H9 (cell line): ENCODE measurements around the gene POLG2. TPM values are rescaled to one million over a fixed set of nuclear protein-coding genes. Genes with fewer than 3 reads are reported as not detected.

ENCODE experiments used
- DNase-seq: peaks from one replicate; pipeline ENCODE4 v3.0.0-alpha.2; 2017
- H2AFZ ChIP-seq: one replicate; pipeline ENCODE4 v1.6.1; 2013; ENCODE audit warnings: mild to moderate bottlenecking, low read length, control low read depth, moderate library complexity
- H2AK5ac ChIP-seq: 2 replicates; pipeline ENCODE4 v1.6.1; 2013; ENCODE audit warnings: low read length, control low read depth, mixed read lengths; ENCODE audit not compliant: insufficient read length
- H2BK120ac ChIP-seq: one replicate; pipeline ENCODE4 v1.6.1; 2013; ENCODE audit warnings: low read depth, mild to moderate bottlenecking, low read length, control low read depth, inconsistent platforms; ENCODE audit not compliant: poor library complexity, severe bottlenecking
- H2BK12ac ChIP-seq: 2 replicates; pipeline ENCODE4 v1.6.1; 2013; ENCODE audit warnings: low read length, control low read depth, mixed read lengths, low read depth; ENCODE audit not compliant: insufficient read length
- H2BK15ac ChIP-seq: 2 replicates; pipeline ENCODE4 v1.6.1; 2013; ENCODE audit warnings: low read depth, low read length, control low read depth
- H2BK20ac ChIP-seq: one replicate; pipeline ENCODE4 v1.6.1; 2013; ENCODE audit warnings: low read depth, mild to moderate bottlenecking, low read length, control low read depth, inconsistent platforms; ENCODE audit not compliant: poor library complexity, severe bottlenecking
- H2BK5ac ChIP-seq: 2 replicates; pipeline ENCODE4 v1.6.1; 2013; ENCODE audit warnings: low read length, control low read depth, mixed read lengths; ENCODE audit not compliant: insufficient read length
- H3K14ac ChIP-seq: 2 replicates; pipeline ENCODE4 v1.6.1; 2013; ENCODE audit warnings: low read length, control low read depth; ENCODE audit not compliant: insufficient read depth
- H3K18ac ChIP-seq: 2 replicates; pipeline ENCODE4 v1.6.1; 2013; ENCODE audit warnings: low read depth, mild to moderate bottlenecking, mixed read lengths, low read length, control low read depth; ENCODE audit not compliant: insufficient read length
- H3K23ac ChIP-seq: 2 replicates; pipeline ENCODE4 v1.6.1; 2013; ENCODE audit warnings: low read length, control low read depth, mixed read lengths, low read depth; ENCODE audit not compliant: insufficient read length
- H3K23me2 ChIP-seq: 2 replicates; pipeline ENCODE4 v1.6.1; 2013; ENCODE audit warnings: low read depth, mild to moderate bottlenecking, mixed read lengths, low read length, control low read depth; ENCODE audit not compliant: insufficient read length, poor library complexity, severe bottlenecking
- H3K27ac ChIP-seq: 2 replicates; pipeline ENCODE4 v1.5.1; 2013; ENCODE audit warnings: low read length, control low read depth, mixed read lengths, low read depth; ENCODE audit not compliant: insufficient read length
- H3K27me3 ChIP-seq: 2 replicates; pipeline ENCODE4 v1.6.1; 2013; ENCODE audit warnings: low read length, control low read depth, inconsistent platforms; ENCODE audit not compliant: insufficient read depth
- H3K4ac ChIP-seq: 2 replicates; pipeline ENCODE4 v1.6.1; 2013; ENCODE audit warnings: low read depth, mild to moderate bottlenecking, control low read depth, inconsistent platforms, low read length, moderate library complexity
- H3K4me1 ChIP-seq: 2 replicates; pipeline ENCODE4 v1.6.1; 2013; ENCODE audit warnings: low read length, control low read depth, inconsistent platforms; ENCODE audit not compliant: insufficient read depth
- H3K4me2 ChIP-seq: 2 replicates; pipeline ENCODE4 v1.6.1; 2013; ENCODE audit warnings: low read length, control low read depth, mixed read lengths; ENCODE audit not compliant: insufficient read length, insufficient read depth
- H3K56ac ChIP-seq: 2 replicates; pipeline ENCODE4 v1.6.1; 2013; ENCODE audit warnings: low read depth, mild to moderate bottlenecking, mixed read lengths, low read length, control low read depth; ENCODE audit not compliant: insufficient read length
- H3K79me1 ChIP-seq: 2 replicates; pipeline ENCODE4 v1.6.1; 2013; ENCODE audit warnings: low read depth, mild to moderate bottlenecking, moderate library complexity, low read length, control low read depth, inconsistent platforms; ENCODE audit not compliant: insufficient read depth, poor library complexity, severe bottlenecking
- H3K79me2 ChIP-seq: 2 replicates; pipeline ENCODE4 v1.6.1; 2013; ENCODE audit warnings: low read length, control low read depth, inconsistent platforms; ENCODE audit not compliant: insufficient read depth
- H3K9ac ChIP-seq: 2 replicates; pipeline ENCODE4 v1.6.1; 2013; ENCODE audit warnings: low read length, control low read depth, mixed read lengths; ENCODE audit not compliant: insufficient read length; ENCODE audit errors: extremely low read depth
- H3K9me3 ChIP-seq: one replicate; pipeline ENCODE4 v1.6.1; 2013; ENCODE audit warnings: low read depth, low read length, inconsistent platforms; ENCODE audit not compliant: control insufficient read depth
- H3T11ph ChIP-seq: one replicate; pipeline ENCODE4 v1.6.1; 2013; ENCODE audit warnings: mild to moderate bottlenecking, low read length, control low read depth, inconsistent platforms
- H4K20me1 ChIP-seq: one replicate; pipeline ENCODE4 v1.6.1; 2013; ENCODE audit not compliant: control insufficient read depth, insufficient read length, insufficient read depth
- H4K5ac ChIP-seq: 2 replicates; pipeline ENCODE4 v1.6.1; 2013; ENCODE audit warnings: low read depth, mild to moderate bottlenecking, mixed read lengths, low read length, control low read depth; ENCODE audit not compliant: insufficient read length
- H4K8ac ChIP-seq: replicated peaks from 2 replicates; pipeline ENCODE4 v1.6.1; 2013; ENCODE audit warnings: low read length, control low read depth, mixed read lengths, low read depth; ENCODE audit not compliant: insufficient read length
- H4K91ac ChIP-seq: 2 replicates; pipeline ENCODE4 v1.6.1; 2013; ENCODE audit warnings: low read depth, mild to moderate bottlenecking, moderate library complexity, mixed read lengths, low read length, control low read depth; ENCODE audit not compliant: insufficient read length
- H3K27ac Mint-ChIP-seq, 3 experiments: 2 replicates in 2 of 3; 3 replicates in 1 of 3; pipeline ENCODE4 v1.8.0; 2020 to 2021; ENCODE audit warnings: mixed read lengths in 3 of 3, mild to moderate bottlenecking in 1 of 3, moderate library complexity in 1 of 3
- H3K27me3 Mint-ChIP-seq: 2 replicates; pipeline ENCODE4 v1.8.0; 2021; ENCODE audit warnings: low read depth, mild to moderate bottlenecking, moderate library complexity, mixed read lengths
- H3K36me3 Mint-ChIP-seq, 3 experiments: 2 replicates in 2 of 3; 3 replicates in 1 of 3; pipeline ENCODE4 v1.8.0; 2020 to 2021; ENCODE audit warnings: low read depth in 3 of 3, mixed read lengths in 3 of 3; ENCODE audit not compliant: insufficient read depth in 1 of 3
- H3K4me1 Mint-ChIP-seq, 2 experiments: 2 replicates each; pipeline ENCODE4 v1.8.0; 2020; ENCODE audit warnings: mixed read lengths in 2 of 2
- H3K4me3 Mint-ChIP-seq, 2 experiments: 2 replicates in 1 of 2; 3 replicates in 1 of 2; pipeline ENCODE4 v1.8.0; 2020 to 2021; ENCODE audit warnings: mild to moderate bottlenecking in 2 of 2, mixed read lengths in 2 of 2, moderate library complexity in 1 of 2
- H3K9me3 Mint-ChIP-seq, 2 experiments: 2 replicates in 1 of 2; 3 replicates in 1 of 2; pipeline ENCODE4 v1.8.0; 2020; ENCODE audit warnings: mild to moderate bottlenecking in 2 of 2, mixed read lengths in 2 of 2, moderate library complexity in 1 of 2
- WGBS: extraction: QIAGEN DNeasy Blood & Tissue Kit; methylation state at CpG from one replicate; pipeline ENCODE4 v1.1.7; 2013; ENCODE audit warnings: missing lambda C conversion rate, low lambda C conversion rate, mixed read lengths; ENCODE audit not compliant: insufficient read length; ENCODE audit errors: extremely low coverage; 5-methylcytosine and 5-hydroxymethylcytosine counted together
- total RNA-seq: library from RNA; stranded (reverse); gene quantifications from 2 replicates; pipeline ENCODE4 v1.2.1, GENCODE V29; 2021
- TF ChIP-seq, protein P1 (sequence below): fragments of 200-600 bp; sonication (generic); conservative IDR thresholded peaks from 3 replicates; pipeline ENCODE4 v1.8.0; 2021; ENCODE audit warnings: antibody characterized with exemption, mild to moderate bottlenecking

POLG2 gene
- total RNA-seq, 1 experiment from 2014 or later: 35.5 TPM

DNA sequence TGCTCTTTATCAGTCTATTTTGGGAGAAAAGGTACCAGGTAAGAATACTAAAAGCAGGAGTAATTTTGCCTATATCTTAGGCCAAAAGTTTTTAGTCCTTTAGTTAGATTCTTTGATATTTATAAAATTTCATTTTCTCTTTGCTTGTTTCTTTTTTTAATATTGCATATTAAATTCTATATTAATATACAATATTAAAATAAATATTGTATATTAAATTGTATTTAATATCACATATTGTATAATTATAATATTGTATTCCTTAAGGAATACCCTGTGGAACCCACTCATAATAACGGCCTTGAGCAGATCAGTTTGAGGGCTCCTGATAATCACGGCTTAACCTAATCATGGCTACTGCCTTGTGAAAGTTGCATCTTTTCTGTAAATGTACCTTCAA lies 11.8 kb upstream of the POLG2 start:
- no peak overlapping the region for H2BK5ac ChIP-seq
- DNase-seq: no peak
- H2BK12ac ChIP-seq: no peak overlapping the region
- no peak overlapping the region for H3K4me2 ChIP-seq
- H4K5ac ChIP-seq: no peak overlapping the region
- H4K8ac ChIP-seq: no peak overlapping the region
- H3K27me3 ChIP-seq: no peaks in the 10 kb centered on the region
- no peak overlapping the region for H3K18ac ChIP-seq
- H2AFZ ChIP-seq: no peak overlapping the region
- no peaks in the 10 kb centered on the region for H3K9me3 ChIP-seq
- H3T11ph ChIP-seq: no peak overlapping the region
- no peak overlapping the region for H3K9ac ChIP-seq
- H2AK5ac ChIP-seq: no peak overlapping the region
- Mint-ChIP-seq H3K9me3 (peaks cover 3 to 4% of the 10 kb centered on the region in 2 experiments; a peak in 3 of 5 replicates), H3K4me3 (peak overlapping the region; percentile 98 to 100), H3K4me1 (peaks cover 24 to 36% of the 10 kb centered on the region in 2 experiments), H3K27me3 (peaks cover 10% of the 10 kb centered on the region; the same call in 1 of the 2 replicates), H3K27ac (no peak overlapping the region), H3K36me3 (peaks cover 48 to 79% (median 70%) of the 10 kb centered on the region in 3 experiments)
- WGBS: no CpG with 5 or more reads among the region's 2 CpGs
- no peak overlapping the region for H4K91ac ChIP-seq
- H3K23me2 ChIP-seq: peaks cover 6% of the 10 kb centered on the region
- no peak overlapping the region for H3K27ac ChIP-seq
- no peak overlapping the region for H3K4ac ChIP-seq
- no peaks in the 10 kb centered on the region for H4K20me1 ChIP-seq
- TF ChIP-seq, protein P1, sequence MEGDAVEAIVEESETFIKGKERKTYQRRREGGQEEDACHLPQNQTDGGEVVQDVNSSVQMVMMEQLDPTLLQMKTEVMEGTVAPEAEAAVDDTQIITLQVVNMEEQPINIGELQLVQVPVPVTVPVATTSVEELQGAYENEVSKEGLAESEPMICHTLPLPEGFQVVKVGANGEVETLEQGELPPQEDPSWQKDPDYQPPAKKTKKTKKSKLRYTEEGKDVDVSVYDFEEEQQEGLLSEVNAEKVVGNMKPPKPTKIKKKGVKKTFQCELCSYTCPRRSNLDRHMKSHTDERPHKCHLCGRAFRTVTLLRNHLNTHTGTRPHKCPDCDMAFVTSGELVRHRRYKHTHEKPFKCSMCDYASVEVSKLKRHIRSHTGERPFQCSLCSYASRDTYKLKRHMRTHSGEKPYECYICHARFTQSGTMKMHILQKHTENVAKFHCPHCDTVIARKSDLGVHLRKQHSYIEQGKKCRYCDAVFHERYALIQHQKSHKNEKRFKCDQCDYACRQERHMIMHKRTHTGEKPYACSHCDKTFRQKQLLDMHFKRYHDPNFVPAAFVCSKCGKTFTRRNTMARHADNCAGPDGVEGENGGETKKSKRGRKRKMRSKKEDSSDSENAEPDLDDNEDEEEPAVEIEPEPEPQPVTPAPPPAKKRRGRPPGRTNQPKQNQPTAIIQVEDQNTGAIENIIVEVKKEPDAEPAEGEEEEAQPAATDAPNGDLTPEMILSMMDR: no peak
- H3K56ac ChIP-seq: no peak overlapping the region
- H3K14ac ChIP-seq: no peak overlapping the region
- H2BK120ac ChIP-seq: no peak overlapping the region
- H2BK20ac ChIP-seq: no peak overlapping the region
- H2BK15ac ChIP-seq: no peak overlapping the region
- H3K79me1 ChIP-seq: peaks cover 6% of the 10 kb centered on the region
- H3K79me2 ChIP-seq: peaks cover 33% of the 10 kb centered on the region
- H3K4me1 ChIP-seq: no peaks in the 10 kb centered on the region
- H3K23ac ChIP-seq: no peak overlapping the region
